ENCODE results near the gene DCTN2.

GRCh38 chr12:57525615-57526383 is 21.2 kb downstream of the DCTN2 start:
- no peak for TF ChIP-seq CTCF (IDR thresholded peaks at IDR 0.05; ENCODE audit: extremely low read depth in 1 of 2, insufficient read depth in 1 of 2, low read depth in 1 of 2, low read length in 2 of 2)
- no peak for TF ChIP-seq POLR2A (IDR thresholded peaks at IDR 0.05; ENCODE audit: low read depth, low read length)
- TF ChIP-seq EZH2 (IDR thresholded peaks at IDR 0.05; ENCODE audit: borderline replicate concordance, low read depth, low read length, severe bottlenecking), result no peak
- no peak for TF ChIP-seq FOS (IDR thresholded peaks at IDR 0.05; ENCODE audit: borderline replicate concordance, insufficient read depth, low read length)

Measured in endothelial cell of umbilical vein (primary cell).